Measurements from ENCODE around the gene PFKFB3. TPM values are rescaled to one million over a fixed set of nuclear protein-coding genes. Genes with fewer than 3 reads are reported as not detected.

PFKFB3 gene
- total and polyA plus RNA-seq, 7 donors: 25.4 to 704 (median 163) TPM

DNA sequence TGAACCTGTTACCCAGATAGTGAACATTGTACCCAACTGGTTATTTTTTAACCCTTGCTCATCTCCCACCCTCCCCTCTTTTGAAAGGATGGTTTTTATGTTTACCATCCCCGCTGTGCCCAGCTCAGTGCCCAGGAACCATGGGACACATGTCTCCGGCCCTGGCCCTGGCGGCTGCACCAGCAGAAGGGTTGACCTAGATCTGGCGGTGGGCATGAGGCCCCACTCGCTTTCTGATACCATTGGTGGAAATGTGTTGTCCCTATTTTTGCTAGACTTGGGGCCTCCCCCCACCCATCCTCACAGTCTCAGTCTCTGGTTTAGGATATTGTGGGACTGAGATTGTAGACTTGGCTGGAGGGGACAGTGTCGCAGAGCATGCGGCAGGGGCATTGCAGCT lies 11.9 kb downstream of the PFKFB3 start:
- Histone ChIP-seq H3K9me3 (no peaks in the 10 kb centered on the region), H3K4me3 (no peak overlapping the region), H3K4me1 (peaks cover 18% of the 10 kb centered on the region), H3K27ac (peak overlapping the region; percentile 72), H3K27me3 (ENCODE audit: insufficient read depth in 3 of 3, low read length in 2 of 3) (no peaks in the 10 kb centered on the region), H3K36me3 (ENCODE audit: insufficient read depth in 1 of 2, low read depth in 1 of 2) (peaks cover 3 to 85% of the 10 kb centered on the region in 2 donors)
- DNase-seq (peak in 1 of 2 donors; percentile 36), ATAC-seq (no peak)
- WGBS, 3 donors: 93 to 98% (median 93%) methylated on average over 7 of the region's 7 CpGs
- intact Hi-C loops (cut with DNase I): loop anchor here (5.0 kb wide), 2 partner anchors 102 to 188 kb away; no protein-coding TSS in a partner anchor
- TF ChIP-seq CTCF (IDR thresholded peaks at IDR 0.05): no peak

GRCh38 chr10:6215241-6215640 lies 12.5 kb downstream of the PFKFB3 start:
- ATAC-seq (no peak), DNase-seq (no peak)
- WGBS, 3 donors: 93 to 94% (median 93%) methylated on average over 18 to 19 of the region's 19 CpGs
- Histone ChIP-seq H3K27ac (peak overlapping the region; percentile 72), H3K4me1 (peaks cover 18% of the 10 kb centered on the region), H3K36me3 (ENCODE audit: insufficient read depth in 1 of 2, low read depth in 1 of 2) (peaks cover 3 to 92% of the 10 kb centered on the region in 2 donors), H3K9me3 (no peaks in the 10 kb centered on the region), H3K27me3 (ENCODE audit: insufficient read depth in 3 of 3, low read length in 2 of 3) (no peaks in the 10 kb centered on the region), H3K4me3 (no peak overlapping the region)
- no peak for TF ChIP-seq CTCF (IDR thresholded peaks at IDR 0.05)
- intact Hi-C loops (cut with DNase I): loop anchor here in 1 of 2 donors (5.0 kb wide), 1 partner anchor 103 kb away; no protein-coding TSS in a partner anchor

DNA sequence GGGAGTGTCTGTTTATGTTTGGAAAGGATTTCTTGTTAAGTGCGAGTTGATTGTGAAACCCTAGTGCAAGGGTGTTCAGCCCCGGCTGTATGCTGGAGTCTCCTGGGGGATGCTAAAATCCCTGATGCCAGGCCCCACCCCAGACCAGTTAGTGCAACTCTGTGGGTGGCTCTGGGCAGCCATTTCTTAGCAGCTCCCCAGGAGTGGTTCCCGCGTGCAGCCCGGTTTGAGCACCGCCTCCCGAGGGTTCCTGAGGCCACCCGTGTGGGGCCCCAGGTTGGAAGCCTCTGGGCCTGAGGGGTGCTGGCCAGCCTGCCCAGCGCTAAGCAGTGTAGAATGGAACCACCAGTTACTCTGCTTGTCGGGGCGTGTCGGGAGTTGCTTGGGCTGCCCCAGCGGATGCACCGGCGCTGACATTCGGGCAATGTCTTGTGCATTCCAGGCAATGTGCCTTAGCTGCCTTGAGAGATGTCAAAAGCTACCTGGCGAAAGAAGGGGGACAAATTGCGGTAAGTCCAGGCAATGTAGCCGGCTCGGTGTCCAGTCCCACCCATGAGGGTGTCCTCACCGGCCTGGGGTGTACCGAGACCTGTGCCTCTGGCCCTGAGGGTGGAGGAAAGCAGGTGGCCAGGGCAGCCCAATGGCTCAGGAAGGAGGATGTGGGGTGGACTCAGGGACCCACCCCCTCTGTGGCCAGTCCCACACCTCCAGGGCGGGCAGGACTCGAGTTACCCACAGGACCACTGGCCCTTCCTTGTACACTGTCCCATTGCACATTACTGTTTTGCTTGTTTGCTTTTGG lies 13.2 kb downstream of the PFKFB3 start:
- Histone ChIP-seq H3K9me3 (no peaks in the 10 kb centered on the region), H3K36me3 (ENCODE audit: insufficient read depth in 1 of 2, low read depth in 1 of 2) (peaks cover 3 to 98% of the 10 kb centered on the region in 2 donors), H3K4me3 (no peak overlapping the region), H3K27ac (no peak overlapping the region), H3K4me1 (peaks cover 17% of the 10 kb centered on the region), H3K27me3 (ENCODE audit: insufficient read depth in 3 of 3, low read length in 2 of 3) (no peaks in the 10 kb centered on the region)
- ATAC-seq: peak in 1 of 4 donors; percentile 1
- whole genome bisulfite sequencing, 3 donors: 88 to 90% (median 88%) methylated on average over 22 to 24 of the region's 24 CpGs
- DNase-seq: peak in 1 of 2 donors; percentile 50
- no peak for TF ChIP-seq CTCF (IDR thresholded peaks at IDR 0.05)
- intact Hi-C loops (cut with DNase I): loop anchor here in 1 of 2 donors (5.0 kb wide), 1 partner anchor 104 kb away; no protein-coding TSS in a partner anchor

GRCh38 chr10:6216916-6217315 lies 14.2 kb downstream of the PFKFB3 start:
- DNase-seq (peak in 1 of 2 donors; percentile 38), ATAC-seq (no peak)
- Histone ChIP-seq H3K36me3 (ENCODE audit: insufficient read depth in 1 of 2, low read depth in 1 of 2) (peaks cover 6 to 100% of the 10 kb centered on the region in 2 donors), H3K4me1 (peaks cover 8% of the 10 kb centered on the region), H3K27me3 (ENCODE audit: insufficient read depth in 3 of 3, low read length in 2 of 3) (no peaks in the 10 kb centered on the region), H3K4me3 (no peak overlapping the region), H3K27ac (peak overlapping the region; percentile 46), H3K9me3 (no peaks in the 10 kb centered on the region)
- intact Hi-C loops (cut with DNase I): loop anchor here in 1 of 2 donors (5.0 kb wide), 1 partner anchor 105 kb away; no protein-coding TSS in a partner anchor
- TF ChIP-seq CTCF (IDR thresholded peaks at IDR 0.05): no peak
- 88 to 89% (median 89%) methylated on average over 20 of the region's 20 CpGs for WGBS, 3 donors

Data from psoas muscle (tissue), 8 donors.